Stimulated activated CD8-positive, alpha-beta memory T cell treated with anti-CD3 and anti-CD28 coated beads, Interleukin-15, amount 100 ng/mL, for 24 hours (primary cell): ENCODE data around the gene TMEM107.

Experiments
- DNase-seq: peaks from one replicate; pipeline ENCODE4 v3.0.0-alpha.2; 2020; ENCODE audit warnings: low read depth

The TMEM107 gene

GRCh38 chr17:8137645-8138373 is 38.4 kb downstream of the TMEM107 start:
- DNase-seq, result no peak

DNA sequence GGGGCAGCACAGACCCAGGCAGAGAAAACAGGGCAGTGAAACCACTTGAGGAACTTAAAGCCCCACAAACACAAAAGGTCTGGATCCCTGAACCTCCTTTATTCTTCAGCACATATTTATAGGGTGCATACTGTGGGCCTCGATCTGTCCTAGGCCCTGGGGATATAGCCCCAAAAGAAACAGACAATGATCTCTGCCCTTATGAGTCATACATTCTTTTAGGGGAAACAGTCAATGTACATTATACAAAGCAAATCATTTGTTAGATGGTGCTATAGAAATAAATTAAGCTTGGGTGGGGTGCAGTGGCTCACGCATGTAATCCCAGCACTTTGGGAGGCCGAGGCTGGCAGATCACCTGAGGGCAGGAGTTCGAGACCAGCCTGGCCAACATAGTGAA is 42.2 kb downstream of the TMEM107 start:
- DNase-seq, result no peak

DNA sequence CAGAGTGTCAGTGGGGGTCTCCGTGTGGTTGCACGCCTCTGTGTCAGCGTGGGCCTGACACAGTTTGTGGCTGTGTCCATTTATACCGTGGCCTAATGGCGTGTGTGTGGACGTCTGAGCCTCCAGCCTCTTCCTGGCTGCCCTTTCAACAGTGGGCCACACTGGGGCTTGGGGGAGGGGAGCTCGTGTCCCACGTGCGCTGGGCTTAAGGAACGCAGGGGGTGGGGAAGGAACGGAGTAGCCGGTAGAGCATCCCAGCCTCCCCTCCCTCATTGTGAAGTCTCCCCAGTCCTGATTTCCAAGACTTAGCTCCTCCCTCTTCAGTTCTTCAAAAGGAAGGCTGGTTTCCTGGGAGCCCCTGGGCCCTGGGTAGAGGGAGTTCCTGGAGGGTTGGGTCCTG is 42.8 kb downstream of the TMEM107 start:
- no peak for DNase-seq

GRCh38 chr17:8131844-8132441 is 44.2 kb downstream of the TMEM107 start:
- no peak for DNase-seq

DNA sequence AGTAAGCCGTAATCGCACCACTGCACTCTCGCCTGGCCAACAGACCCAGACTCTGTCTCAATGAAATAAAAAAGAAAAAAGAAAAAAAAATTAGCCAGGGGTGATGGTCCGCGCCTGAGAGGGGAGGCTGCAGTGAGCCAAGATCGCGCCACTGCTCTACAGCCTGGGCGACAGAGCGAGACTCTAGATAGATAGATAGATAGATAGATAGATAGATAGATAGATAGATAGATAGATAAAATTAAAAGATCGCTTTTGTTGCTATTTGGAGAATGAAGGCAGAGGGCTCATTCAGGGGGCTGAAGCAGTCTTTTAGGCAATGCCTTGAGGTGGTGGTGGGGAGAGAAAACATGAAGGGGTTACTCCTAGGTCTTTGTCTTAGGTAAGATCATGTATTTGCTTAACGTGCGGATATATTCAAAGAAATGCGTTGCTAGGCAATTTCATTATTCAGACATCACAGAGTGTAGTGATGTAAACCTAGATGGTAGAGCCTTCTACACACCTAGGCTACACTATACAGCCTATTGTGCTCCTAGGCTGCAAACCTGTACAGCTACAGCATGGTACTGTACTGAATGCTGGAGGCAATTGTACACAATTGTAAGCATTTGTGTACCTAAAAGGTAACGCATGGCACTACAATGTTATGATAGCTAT is 47.9 kb downstream of the TMEM107 start:
- no peak for DNase-seq

DNA sequence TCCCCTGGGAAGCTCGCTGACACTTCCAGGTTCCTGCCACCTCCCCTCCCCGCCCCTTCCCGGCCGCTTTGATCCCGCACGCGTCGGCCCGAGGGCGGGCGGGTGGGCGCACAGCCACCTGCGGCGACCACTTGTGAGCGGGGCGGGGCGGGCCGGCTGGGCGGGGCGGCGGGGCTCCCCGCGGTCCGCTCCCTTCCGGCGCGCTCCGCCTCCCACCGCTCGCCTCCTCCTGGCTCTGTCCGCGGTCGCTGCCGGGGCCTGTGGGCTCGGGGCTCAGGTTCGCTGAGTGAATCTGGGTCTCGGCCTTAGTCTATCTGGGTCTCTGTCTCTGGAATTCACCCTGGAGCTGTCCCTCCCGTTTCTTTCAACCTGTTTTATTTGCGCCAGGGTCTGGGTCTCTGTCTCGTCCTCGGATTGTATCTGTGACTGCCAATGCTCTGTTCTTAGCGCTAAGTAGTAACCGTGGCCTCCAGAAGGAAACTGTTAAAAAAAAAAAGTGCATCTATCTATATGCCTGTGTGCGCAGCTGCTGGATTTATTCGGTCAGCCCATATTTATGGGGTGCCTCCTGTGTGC is 49.6 kb downstream of the TMEM107 start:
- no peak for DNase-seq

GRCh38 chr17:8125947-8126490 is 50.2 kb downstream of the TMEM107 start:
- no peak for DNase-seq

- DNase-seq, result peak; percentile 96
Measured at GRCh38 chr17:8125154-8125946, 50.8 kb downstream of the TMEM107 start.

- DNase-seq, result no peak
Measured at GRCh38 chr17:8124350-8125153, 51.6 kb downstream of the TMEM107 start.

GRCh38 chr17:8123695-8124349 is 52.4 kb downstream of the TMEM107 start, which contains the start of gene HES7:
TSS of gene HES7 (minus strand) at chr17:8124106. CDS start at chr17:8124084, 22 bp downstream.
- no peak for DNase-seq

DNA sequence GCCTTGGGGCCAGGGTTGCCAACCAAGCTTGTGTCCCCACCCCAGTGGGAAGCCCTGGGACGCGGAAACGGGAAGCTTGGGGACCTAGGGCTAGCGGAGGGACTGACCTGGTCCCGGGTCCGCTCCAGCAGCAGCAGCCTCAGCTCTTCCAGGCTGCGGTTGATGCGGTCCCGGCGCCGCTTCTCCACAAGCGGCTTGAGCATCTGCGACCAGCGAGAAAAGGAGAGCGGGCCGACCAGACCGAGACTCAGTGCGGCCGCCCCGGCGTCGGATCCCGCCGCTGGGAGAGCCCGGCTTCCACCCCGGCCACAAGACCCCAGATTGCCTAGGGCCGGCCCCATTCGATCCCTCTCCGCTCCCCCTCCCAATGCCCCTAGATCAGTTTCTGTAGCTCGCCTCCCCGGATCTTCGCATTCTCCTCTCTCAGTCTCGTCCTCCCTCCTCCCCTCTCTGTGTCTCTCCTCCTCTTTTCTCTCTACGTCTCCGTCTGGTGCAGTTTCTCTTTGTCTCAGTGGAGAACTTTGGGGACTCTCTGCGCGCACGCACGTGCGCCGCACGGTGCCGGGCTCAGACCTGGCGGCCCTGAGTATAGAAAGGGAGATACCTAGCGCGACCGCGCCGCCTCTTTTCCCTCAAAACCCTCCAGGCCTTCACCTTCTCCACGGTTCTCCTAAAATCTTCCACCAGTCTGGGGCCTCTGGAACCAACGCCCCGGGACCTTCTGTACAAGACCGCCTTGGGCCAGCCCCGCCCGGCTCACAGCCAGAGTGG is 53.1 kb downstream of the TMEM107 start:
- DNase-seq, result no peak
